ENCODE data around the gene EIF4EBP3.

Gene EIF4EBP3

DNA sequence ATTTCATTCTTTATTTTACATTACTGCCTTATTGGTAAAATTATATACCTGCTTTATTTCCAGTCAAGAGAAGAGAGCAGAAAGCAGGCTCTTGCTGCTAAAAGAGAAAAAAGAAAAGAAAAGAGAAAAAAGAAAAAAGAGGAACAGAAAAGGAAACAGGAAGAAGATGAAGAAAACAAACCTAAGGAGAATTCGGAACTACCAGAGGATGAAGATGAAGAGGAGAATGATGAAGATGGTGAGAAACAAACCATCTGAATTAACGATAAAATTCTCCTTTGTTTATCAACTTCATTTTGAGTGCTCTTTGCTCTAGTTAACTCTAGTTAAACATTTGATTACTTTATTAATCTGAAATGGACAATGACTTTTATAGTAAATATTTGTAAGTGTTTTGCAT, 23.5 kb upstream of the EIF4EBP3 start:
- H3K79me2 ChIP-seq (ENCODE audit: insufficient read depth, low read length), result no peaks in the 10 kb centered on the region
- no peak overlapping the region for H3K9ac ChIP-seq (ENCODE audit: low read depth, low read length, poor library complexity, severe bottlenecking)
- H2AFZ ChIP-seq (ENCODE audit: low read length), result no peak overlapping the region
- no peak overlapping the region for H3K4me3 ChIP-seq (ENCODE audit: low read length, poor library complexity, severe bottlenecking)
- no peaks in the 10 kb centered on the region for H3K4me1 ChIP-seq (ENCODE audit: insufficient read depth, low read length, poor library complexity, severe bottlenecking)
- H3K9me3 ChIP-seq (ENCODE audit: insufficient read depth, low read depth, low read length), result no peaks in the 10 kb centered on the region
- no peaks in the 10 kb centered on the region for H4K20me1 ChIP-seq (ENCODE audit: insufficient read depth, low read length, poor library complexity, severe bottlenecking)
- H3K4me2 ChIP-seq (ENCODE audit: low read depth, low read length, poor library complexity, severe bottlenecking), result no peak overlapping the region
- TF ChIP-seq, protein P1, sequence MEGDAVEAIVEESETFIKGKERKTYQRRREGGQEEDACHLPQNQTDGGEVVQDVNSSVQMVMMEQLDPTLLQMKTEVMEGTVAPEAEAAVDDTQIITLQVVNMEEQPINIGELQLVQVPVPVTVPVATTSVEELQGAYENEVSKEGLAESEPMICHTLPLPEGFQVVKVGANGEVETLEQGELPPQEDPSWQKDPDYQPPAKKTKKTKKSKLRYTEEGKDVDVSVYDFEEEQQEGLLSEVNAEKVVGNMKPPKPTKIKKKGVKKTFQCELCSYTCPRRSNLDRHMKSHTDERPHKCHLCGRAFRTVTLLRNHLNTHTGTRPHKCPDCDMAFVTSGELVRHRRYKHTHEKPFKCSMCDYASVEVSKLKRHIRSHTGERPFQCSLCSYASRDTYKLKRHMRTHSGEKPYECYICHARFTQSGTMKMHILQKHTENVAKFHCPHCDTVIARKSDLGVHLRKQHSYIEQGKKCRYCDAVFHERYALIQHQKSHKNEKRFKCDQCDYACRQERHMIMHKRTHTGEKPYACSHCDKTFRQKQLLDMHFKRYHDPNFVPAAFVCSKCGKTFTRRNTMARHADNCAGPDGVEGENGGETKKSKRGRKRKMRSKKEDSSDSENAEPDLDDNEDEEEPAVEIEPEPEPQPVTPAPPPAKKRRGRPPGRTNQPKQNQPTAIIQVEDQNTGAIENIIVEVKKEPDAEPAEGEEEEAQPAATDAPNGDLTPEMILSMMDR (conservative IDR thresholded peaks at IDR 0.05; ENCODE audit: low read length), result no peak
- no peak for TF ChIP-seq EZH2phosphoT487 (IDR thresholded peaks at IDR 0.05; ENCODE audit: borderline replicate concordance)
- no peaks in the 10 kb centered on the region for H3K9me2 ChIP-seq (replicated peaks; ENCODE audit: low read depth, low read length)
- H3K27me3 ChIP-seq (ENCODE audit: insufficient read depth, low read length, poor library complexity, severe bottlenecking), result no peaks in the 10 kb centered on the region
- no peaks in the 10 kb centered on the region for H3F3A ChIP-seq (ENCODE audit: low read depth)
- peaks cover 53% of the 10 kb centered on the region for H3K36me3 ChIP-seq (ENCODE audit: insufficient read depth, low read length)

- Histone ChIP-seq H3F3A (ENCODE audit: low read depth) (no peaks in the 10 kb centered on the region), H3K9me3 (ENCODE audit: insufficient read depth, low read depth, low read length) (no peaks in the 10 kb centered on the region), H4K20me1 (ENCODE audit: insufficient read depth, low read length, poor library complexity, severe bottlenecking) (peaks cover 3% of the 10 kb centered on the region), H3K4me1 (ENCODE audit: insufficient read depth, low read length, poor library complexity, severe bottlenecking) (no peaks in the 10 kb centered on the region), H3K36me3 (ENCODE audit: insufficient read depth, low read length) (peaks cover 69% of the 10 kb centered on the region), H3K9ac (ENCODE audit: low read depth, low read length, poor library complexity, severe bottlenecking) (no peak overlapping the region), H3K27me3 (ENCODE audit: insufficient read depth, low read length, poor library complexity, severe bottlenecking) (no peaks in the 10 kb centered on the region), H3K4me3 (ENCODE audit: low read length, poor library complexity, severe bottlenecking) (no peak overlapping the region), H3K79me2 (ENCODE audit: insufficient read depth, low read length) (no peaks in the 10 kb centered on the region), H2AFZ (ENCODE audit: low read length) (no peak overlapping the region), H3K9me2 (replicated peaks; ENCODE audit: low read depth, low read length) (no peaks in the 10 kb centered on the region), H3K4me2 (ENCODE audit: low read depth, low read length, poor library complexity, severe bottlenecking) (no peak overlapping the region)
- TF ChIP-seq EZH2phosphoT487 (IDR thresholded peaks at IDR 0.05; ENCODE audit: borderline replicate concordance), result no peak
- TF ChIP-seq, protein P1 (conservative IDR thresholded peaks at IDR 0.05; ENCODE audit: low read length), result no peak
Measured at GRCh38 chr5:140540227-140540626, 7.2 kb upstream of the EIF4EBP3 start.

DNA sequence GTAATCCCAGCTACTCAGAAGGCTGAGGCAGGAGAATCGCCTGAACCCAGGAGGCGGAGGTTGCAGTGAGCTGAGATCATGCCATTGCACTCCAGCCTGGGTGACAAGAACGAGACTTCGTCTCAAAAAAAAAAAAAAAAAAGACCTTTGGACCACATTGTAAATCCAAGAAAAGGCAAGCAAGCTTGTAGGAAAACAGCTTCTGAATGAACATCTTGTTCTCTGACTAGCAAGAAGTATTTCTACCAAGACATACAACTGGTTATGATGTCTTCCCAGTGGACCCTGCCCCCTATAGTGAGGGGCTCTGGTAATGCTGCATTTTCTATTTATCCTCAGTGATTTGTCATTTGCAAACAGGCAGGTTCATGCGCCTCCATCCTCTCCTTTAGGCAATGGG, 4.5 kb upstream of the EIF4EBP3 start:
- no peaks in the 10 kb centered on the region for H3K9me2 ChIP-seq (replicated peaks; ENCODE audit: low read depth, low read length)
- peaks cover 53% of the 10 kb centered on the region for H3K36me3 ChIP-seq (ENCODE audit: insufficient read depth, low read length)
- H3K9me3 ChIP-seq (ENCODE audit: insufficient read depth, low read depth, low read length), result no peaks in the 10 kb centered on the region
- H3K4me3 ChIP-seq (ENCODE audit: low read length, poor library complexity, severe bottlenecking), result no peak overlapping the region
- H2AFZ ChIP-seq (ENCODE audit: low read length), result no peak overlapping the region
- H3K4me2 ChIP-seq (ENCODE audit: low read depth, low read length, poor library complexity, severe bottlenecking), result no peak overlapping the region
- H3F3A ChIP-seq (ENCODE audit: low read depth), result no peaks in the 10 kb centered on the region
- H3K79me2 ChIP-seq (ENCODE audit: insufficient read depth, low read length), result no peaks in the 10 kb centered on the region
- no peak overlapping the region for H3K9ac ChIP-seq (ENCODE audit: low read depth, low read length, poor library complexity, severe bottlenecking)
- no peaks in the 10 kb centered on the region for H3K27me3 ChIP-seq (ENCODE audit: insufficient read depth, low read length, poor library complexity, severe bottlenecking)
- H4K20me1 ChIP-seq (ENCODE audit: insufficient read depth, low read length, poor library complexity, severe bottlenecking), result no peaks in the 10 kb centered on the region
- TF ChIP-seq EZH2phosphoT487 (IDR thresholded peaks at IDR 0.05; ENCODE audit: borderline replicate concordance), result no peak
- TF ChIP-seq, protein P1 (conservative IDR thresholded peaks at IDR 0.05; ENCODE audit: low read length), result no peak
- H3K4me1 ChIP-seq (ENCODE audit: insufficient read depth, low read length, poor library complexity, severe bottlenecking), result no peaks in the 10 kb centered on the region
